Skeletal muscle cell (primary cell): ENCODE results near the gene CSAG2.
"Not testable (repeated sequence)": the region's sequence is repeated elsewhere in the genome, so short reads cannot be mapped to it uniquely, and the experiment has no call there.

ENCODE experiments used
- DNase-seq: peaks from one replicate; pipeline ENCODE4 v3.0.0-alpha.2; 2010; ENCODE audit warnings: low read depth
- H3K4me3 ChIP-seq: 2 replicates; pipeline ENCODE4 v1.5.1; 2011; ENCODE audit warnings: low read depth, mild to moderate bottlenecking, control low read depth, low read length, moderate library complexity

The CSAG2 gene

GRCh38 chrX:152674652-152675051, 34.4 kb downstream of the CSAG2 start:
- not testable (repeated sequence) for H3K4me3 ChIP-seq, DNase-seq

GRCh38 chrX:152674135-152674534, 34.9 kb downstream of the CSAG2 start:
- no peak overlapping the region for H3K4me3 ChIP-seq
- DNase-seq, result no peak

GRCh38 chrX:152663086-152663485, 46.0 kb downstream of the CSAG2 start:
- DNase-seq, result no peak
- H3K4me3 ChIP-seq, result no peak overlapping the region

- H3K4me3 ChIP-seq, result no peak overlapping the region
- DNase-seq, result no peak
Observed at GRCh38 chrX:152658302-152658701, 50.8 kb downstream of the CSAG2 start.
